Gastrocnemius medialis (tissue), 4 donors: ENCODE results near the gene CALML5.

Source experiments
- CTCF ChIP-seq, 5 experiments: fragments of 450-650 bp in 3 of 5; fragments of 200-600 bp in 2 of 5; sonication (generic) in 2 of 5; IDR thresholded peaks in 4 of 5; conservative IDR thresholded peaks in 1 of 5; 1 replicate in 4 of 5; 2 replicates in 1 of 5; pipeline ENCODE4 v1.5.1; 2016 to 2019; ENCODE audit warnings: antibody characterized with exemption in 5 of 5, mild to moderate bottlenecking in 3 of 5, moderate library complexity in 3 of 5
- POLR2A ChIP-seq, 2 donors: fragments of 450-650 bp; IDR thresholded peaks; one replicate each; pipeline ENCODE4 v1.6.1; 2017; ENCODE audit warnings: antibody characterized with exemption in 2 of 2, mild to moderate bottlenecking in 2 of 2, moderate library complexity in 2 of 2

- TF ChIP-seq POLR2A (IDR thresholded peaks at IDR 0.05) (no peak), CTCF (IDR thresholded peaks at IDR 0.05 in 4 of 5, conservative IDR thresholded peaks at IDR 0.05 in 1 of 5) (no peak)
Measured at GRCh38 chr10:5479481-5480161, 19.7 kb downstream of the CALML5 start.
